Measurements from ENCODE around the gene SOWAHA. TPM values are rescaled to one million over a fixed set of nuclear protein-coding genes. Genes with fewer than 3 reads are reported as not detected.

The SOWAHA gene
- total and polyA plus RNA-seq, 10 of the 15 experiments (the other 5 are each of a cell fraction or from before 2014, with no cell fraction given) = 0.02 to 0.37 (median 0.05) TPM; not detected in 4

DNA sequence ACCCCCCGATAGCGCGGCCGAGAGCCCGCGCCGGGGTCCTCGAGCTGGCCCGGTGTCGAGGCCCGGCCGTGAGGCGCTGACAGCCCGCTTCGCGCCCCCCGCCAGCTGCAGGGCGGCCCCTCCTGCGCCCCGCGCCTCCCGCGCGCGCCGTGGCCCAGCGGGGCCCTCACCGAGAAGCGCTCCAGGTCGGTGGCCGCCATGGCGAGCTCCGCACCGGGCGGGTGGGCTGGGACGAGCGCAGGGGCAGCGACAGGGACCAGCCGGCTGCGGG lies 36.2 kb upstream of the SOWAHA start:
- no TSS peak for BruUV-seq (replicated peaks)
- 1% methylated on average over 18 of the region's 40 CpGs for WGBS (ENCODE audit: insufficient coverage, insufficient replicate concordance, low lambda C conversion rate, missing lambda C conversion rate)
- no peaks in the 10 kb centered on the region for H3K36me3 ChIP-seq (ENCODE audit: control insufficient read depth in 2 of 2, insufficient read depth in 2 of 2, low read length in 1 of 2)
- no peaks in the 10 kb centered on the region for H3K27me3 ChIP-seq (replicated peaks in 1 of 2; ENCODE audit: control insufficient read depth in 2 of 2, insufficient read depth in 2 of 2, low read length in 1 of 2)
- SMC1A ChIA-PET (ENCODE audit: uncharacterized antibody, unreplicated experiment) = interaction anchor here (2.4 to 7.5 kb wide), 3 partner anchors 25 to 30 kb away, joined by 8 to 88 read pairs (median 13); partner anchors contain the start of gene CCNI2
- POLR2A ChIA-PET = interaction anchor here (1.0 to 7.2 kb wide), 5 partner anchors 13 to 87 kb away, joined by 3 to 56 read pairs (median 6); partner anchors contain the start of gene CCNI2
- in situ Hi-C loops (cut with MboI) = no loop called here
- peak overlapping the region; percentile 65 for H3K4me3 ChIP-seq
- H3K79me2 ChIP-seq (ENCODE audit: control insufficient read depth, insufficient read depth, low read length) = peaks cover 9% of the 10 kb centered on the region
- FAIRE-seq = no peak
- intact Hi-C loops (cut with micrococcal nuclease; ENCODE audit: unreplicated experiment) = no loop called here
- H3K9me3 ChIP-seq (replicated peaks; ENCODE audit: control insufficient read depth, insufficient read depth, low read length) = no peaks in the 10 kb centered on the region
- peak overlapping the region; percentile 90; the same call in 1 of the 2 replicates for H3K4me2 ChIP-seq (ENCODE audit: control insufficient read depth, insufficient read depth)
- H4K20me1 ChIP-seq (ENCODE audit: control insufficient read depth, insufficient read depth) = no peaks in the 10 kb centered on the region
- DNase-seq (ENCODE audit: low read depth, low spot score) = no peak
- RAD21 ChIA-PET (ENCODE audit: unreplicated experiment) = interaction anchor here (0.6 to 1.9 kb wide), 4 partner anchors 30 to 275 kb away, joined by 3 to 8 read pairs (median 4); partner anchors contain the start of genes CCNI2 and HSPA4
- H3K4me1 ChIP-seq (ENCODE audit: control insufficient read depth, insufficient read depth, low read length) = peaks cover 7% of the 10 kb centered on the region
- 0 out of 2 replicates have a peak overlapping the region, but pooled peaks have one; percentile 10 for H3K27ac ChIP-seq (ENCODE audit: control insufficient read depth, insufficient read depth)
- CTCF ChIA-PET = interaction anchor here (1.5 to 3.5 kb wide), 3 partner anchors 22 to 43 kb away, joined by 3 to 15 read pairs (median 7); no protein-coding TSS in a partner anchor
- ATAC-seq = no peak; the same call in 2 of the 3 replicates
- peak overlapping the region; percentile 81 for H3K9ac ChIP-seq (ENCODE audit: control insufficient read depth, insufficient read depth, low read length)
- H2AFZ ChIP-seq (ENCODE audit: control insufficient read depth, low read depth, low read length) = peak overlapping the region; percentile 97
- TF ChIP-seq ZNF24 (IDR thresholded peaks at IDR 0.05) (no peak), TBL1XR1 (IDR thresholded peaks at IDR 0.05; ENCODE audit: low read depth, low read length) (no peak), HDGF (IDR thresholded peaks at IDR 0.05) (no peak), KDM1A (IDR thresholded peaks at IDR 0.05; ENCODE audit: borderline replicate concordance) (no peak), STAT3 (IDR thresholded peaks at IDR 0.05; ENCODE audit: low read depth, low read length) (no peak), MYB (IDR thresholded peaks at IDR 0.05; ENCODE audit: borderline replicate concordance, low read depth, low read length) (no peak), ZNF622 (IDR thresholded peaks at IDR 0.05) (no peak), ESRRA (IDR thresholded peaks at IDR 0.05; ENCODE audit: low read length) (no peak), LARP7 (IDR thresholded peaks at IDR 0.05) (0 out of 2 replicates have a peak, but pooled peaks have one; percentile 36), GATAD2B (conservative IDR thresholded peaks at IDR 0.05; ENCODE audit: low read depth) (0 out of 2 replicates have a peak, but pooled peaks have one; percentile 24), POLR2A (IDR thresholded peaks at IDR 0.05; ENCODE audit: low read depth, low read length) (peak; percentile 78)
- TF ChIP-seq, protein P1, sequence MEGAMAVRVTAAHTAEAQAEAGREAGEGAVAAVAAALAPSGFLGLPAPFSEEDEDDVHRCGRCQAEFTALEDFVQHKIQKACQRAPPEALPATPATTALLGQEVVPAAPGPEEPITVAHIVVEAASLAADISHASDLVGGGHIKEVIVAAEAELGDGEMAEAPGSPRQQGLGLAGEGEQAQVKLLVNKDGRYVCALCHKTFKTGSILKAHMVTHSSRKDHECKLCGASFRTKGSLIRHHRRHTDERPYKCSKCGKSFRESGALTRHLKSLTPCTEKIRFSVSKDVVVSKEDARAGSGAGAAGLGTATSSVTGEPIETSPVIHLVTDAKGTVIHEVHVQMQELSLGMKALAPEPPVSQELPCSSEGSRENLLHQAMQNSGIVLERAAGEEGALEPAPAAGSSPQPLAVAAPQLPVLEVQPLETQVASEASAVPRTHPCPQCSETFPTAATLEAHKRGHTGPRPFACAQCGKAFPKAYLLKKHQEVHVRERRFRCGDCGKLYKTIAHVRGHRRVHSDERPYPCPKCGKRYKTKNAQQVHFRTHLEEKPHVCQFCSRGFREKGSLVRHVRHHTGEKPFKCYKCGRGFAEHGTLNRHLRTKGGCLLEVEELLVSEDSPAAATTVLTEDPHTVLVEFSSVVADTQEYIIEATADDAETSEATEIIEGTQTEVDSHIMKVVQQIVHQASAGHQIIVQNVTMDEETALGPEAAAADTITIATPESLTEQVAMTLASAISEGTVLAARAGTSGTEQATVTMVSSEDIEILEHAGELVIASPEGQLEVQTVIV (IDR thresholded peaks at IDR 0.05; ENCODE audit: borderline replicate concordance, partially characterized antibody) = no peak
- TF ChIP-seq, protein P2, sequence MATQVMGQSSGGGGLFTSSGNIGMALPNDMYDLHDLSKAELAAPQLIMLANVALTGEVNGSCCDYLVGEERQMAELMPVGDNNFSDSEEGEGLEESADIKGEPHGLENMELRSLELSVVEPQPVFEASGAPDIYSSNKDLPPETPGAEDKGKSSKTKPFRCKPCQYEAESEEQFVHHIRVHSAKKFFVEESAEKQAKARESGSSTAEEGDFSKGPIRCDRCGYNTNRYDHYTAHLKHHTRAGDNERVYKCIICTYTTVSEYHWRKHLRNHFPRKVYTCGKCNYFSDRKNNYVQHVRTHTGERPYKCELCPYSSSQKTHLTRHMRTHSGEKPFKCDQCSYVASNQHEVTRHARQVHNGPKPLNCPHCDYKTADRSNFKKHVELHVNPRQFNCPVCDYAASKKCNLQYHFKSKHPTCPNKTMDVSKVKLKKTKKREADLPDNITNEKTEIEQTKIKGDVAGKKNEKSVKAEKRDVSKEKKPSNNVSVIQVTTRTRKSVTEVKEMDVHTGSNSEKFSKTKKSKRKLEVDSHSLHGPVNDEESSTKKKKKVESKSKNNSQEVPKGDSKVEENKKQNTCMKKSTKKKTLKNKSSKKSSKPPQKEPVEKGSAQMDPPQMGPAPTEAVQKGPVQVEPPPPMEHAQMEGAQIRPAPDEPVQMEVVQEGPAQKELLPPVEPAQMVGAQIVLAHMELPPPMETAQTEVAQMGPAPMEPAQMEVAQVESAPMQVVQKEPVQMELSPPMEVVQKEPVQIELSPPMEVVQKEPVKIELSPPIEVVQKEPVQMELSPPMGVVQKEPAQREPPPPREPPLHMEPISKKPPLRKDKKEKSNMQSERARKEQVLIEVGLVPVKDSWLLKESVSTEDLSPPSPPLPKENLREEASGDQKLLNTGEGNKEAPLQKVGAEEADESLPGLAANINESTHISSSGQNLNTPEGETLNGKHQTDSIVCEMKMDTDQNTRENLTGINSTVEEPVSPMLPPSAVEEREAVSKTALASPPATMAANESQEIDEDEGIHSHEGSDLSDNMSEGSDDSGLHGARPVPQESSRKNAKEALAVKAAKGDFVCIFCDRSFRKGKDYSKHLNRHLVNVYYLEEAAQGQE (IDR thresholded peaks at IDR 0.05; ENCODE audit: low read depth, low read length) = no peak
- TF ChIP-seq, protein P3, sequence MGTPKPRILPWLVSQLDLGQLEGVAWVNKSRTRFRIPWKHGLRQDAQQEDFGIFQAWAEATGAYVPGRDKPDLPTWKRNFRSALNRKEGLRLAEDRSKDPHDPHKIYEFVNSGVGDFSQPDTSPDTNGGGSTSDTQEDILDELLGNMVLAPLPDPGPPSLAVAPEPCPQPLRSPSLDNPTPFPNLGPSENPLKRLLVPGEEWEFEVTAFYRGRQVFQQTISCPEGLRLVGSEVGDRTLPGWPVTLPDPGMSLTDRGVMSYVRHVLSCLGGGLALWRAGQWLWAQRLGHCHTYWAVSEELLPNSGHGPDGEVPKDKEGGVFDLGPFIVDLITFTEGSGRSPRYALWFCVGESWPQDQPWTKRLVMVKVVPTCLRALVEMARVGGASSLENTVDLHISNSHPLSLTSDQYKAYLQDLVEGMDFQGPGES (IDR thresholded peaks at IDR 0.05) = no peak
- TF ChIP-seq, protein P4, sequence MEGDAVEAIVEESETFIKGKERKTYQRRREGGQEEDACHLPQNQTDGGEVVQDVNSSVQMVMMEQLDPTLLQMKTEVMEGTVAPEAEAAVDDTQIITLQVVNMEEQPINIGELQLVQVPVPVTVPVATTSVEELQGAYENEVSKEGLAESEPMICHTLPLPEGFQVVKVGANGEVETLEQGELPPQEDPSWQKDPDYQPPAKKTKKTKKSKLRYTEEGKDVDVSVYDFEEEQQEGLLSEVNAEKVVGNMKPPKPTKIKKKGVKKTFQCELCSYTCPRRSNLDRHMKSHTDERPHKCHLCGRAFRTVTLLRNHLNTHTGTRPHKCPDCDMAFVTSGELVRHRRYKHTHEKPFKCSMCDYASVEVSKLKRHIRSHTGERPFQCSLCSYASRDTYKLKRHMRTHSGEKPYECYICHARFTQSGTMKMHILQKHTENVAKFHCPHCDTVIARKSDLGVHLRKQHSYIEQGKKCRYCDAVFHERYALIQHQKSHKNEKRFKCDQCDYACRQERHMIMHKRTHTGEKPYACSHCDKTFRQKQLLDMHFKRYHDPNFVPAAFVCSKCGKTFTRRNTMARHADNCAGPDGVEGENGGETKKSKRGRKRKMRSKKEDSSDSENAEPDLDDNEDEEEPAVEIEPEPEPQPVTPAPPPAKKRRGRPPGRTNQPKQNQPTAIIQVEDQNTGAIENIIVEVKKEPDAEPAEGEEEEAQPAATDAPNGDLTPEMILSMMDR (IDR thresholded peaks at IDR 0.05 in 2 of 3, conservative IDR thresholded peaks at IDR 0.05 in 1 of 3; ENCODE audit: control insufficient read depth in 2 of 3, extremely low read depth in 1 of 3, insufficient read depth in 1 of 3, low read depth in 3 of 3, low read length in 3 of 3) = no peak

Measured in GM12878 (cell line).